HepG2 (cell line): ENCODE measurements around the gene WDR27. TPM values are rescaled to one million over a fixed set of nuclear protein-coding genes. Genes with fewer than 3 reads are reported as not detected.

ENCODE experiments used
- ATAC-seq: fragments of 200-7000 bp; cut with Tn5 transposase; 3 replicates; pipeline ENCODE4 v1.9.1; 2020; ENCODE audit warnings: mild to moderate bottlenecking, moderate library complexity
- BruUV-seq: library from RNA; stranded (reverse); fragments of 400-500 nt; replicated peaks from 2 replicates; lab custom pipeline; 2021; lab: Mats Ljungman, UMichigan
- CTCF ChIA-PET: fragments of 300-600 bp; formaldehyde crosslinking; extraction: SDS; loops from one replicate; lab custom pipeline; 2021; ENCODE audit warnings: low total read pairs, inconsistent platforms, low intra/inter-chr PET ratio; lab: Yijun Ruan, JAX
- POLR2A ChIA-PET: fragments of 350-600 bp; sonication (Branson Sonifier 250); formaldehyde crosslinking; loops from one replicate; lab custom pipeline; 2020; ENCODE audit warnings: antibody characterized with exemption, inconsistent platforms; lab: Yijun Ruan, JAX
- DNase-seq: peaks from one replicate; pipeline ENCODE4 v3.0.0-alpha.2; 2015; ENCODE audit warnings: low spot score
- FAIRE-seq: peaks from 3 replicates; lab custom pipeline; 2011; peaks lifted over from hg19 to GRCh38; lab: Jason Lieb, UNC
- H2AFZ ChIP-seq: one replicate; pipeline ENCODE4 v1.6.1; 2011; ENCODE audit warnings: low read length, inconsistent platforms
- H3K27ac ChIP-seq: fragments of 300-600 bp; 3 replicates; pipeline ENCODE4 v1.8.0; 2011; ENCODE audit warnings: mixed run types, mild to moderate bottlenecking, mixed read lengths, low read length, inconsistent platforms; ENCODE audit not compliant: insufficient read depth; ENCODE audit errors: extremely low read length
- H3K27me3 ChIP-seq, 2 experiments: fragments of 200-600 bp in 1 of 2; 2 replicates in 1 of 2; 3 replicates in 1 of 2; pipeline versions ENCODE4 v1.6.0 to v1.8.0; 2011; ENCODE audit warnings: low read length in 2 of 2, mild to moderate bottlenecking in 2 of 2, moderate library complexity in 2 of 2, inconsistent platforms in 1 of 2; ENCODE audit not compliant: insufficient read depth in 2 of 2, control insufficient read depth in 1 of 2
- H3K36me3 ChIP-seq, 2 experiments: fragments of 200-600 bp in 1 of 2; replicated peaks in 1 of 2; 2 replicates in 1 of 2; 3 replicates in 1 of 2; pipeline versions ENCODE4 v1.5.1 to v1.8.0; 2011; ENCODE audit warnings: low read length in 2 of 2, inconsistent platforms in 1 of 2; ENCODE audit not compliant: insufficient read depth in 2 of 2, control insufficient read depth in 1 of 2
- H3K4me1 ChIP-seq: 2 replicates; pipeline ENCODE4 v1.5.1; 2012; ENCODE audit warnings: low read length, inconsistent platforms; ENCODE audit not compliant: insufficient read depth
- H3K4me2 ChIP-seq: 2 replicates; pipeline ENCODE4 v1.6.0; 2011; ENCODE audit warnings: low read depth, low read length, inconsistent platforms
- H3K4me3 ChIP-seq, 3 experiments: fragments of 200-600 bp in 1 of 3; sonication (generic), shearing (Covaris generic) in 1 of 3; replicated peaks in 1 of 3; 2 replicates each; pipeline ENCODE4 v1.5.1; 2011 to 2016; ENCODE audit warnings: low read length in 3 of 3, inconsistent platforms in 2 of 3, low read depth in 2 of 3, mild to moderate bottlenecking in 2 of 3, control low read depth in 1 of 3, mixed read lengths in 1 of 3; ENCODE audit not compliant: insufficient read depth in 1 of 3
- H3K79me2 ChIP-seq: one replicate; pipeline ENCODE4 v1.6.1; 2011; ENCODE audit warnings: low read length, inconsistent platforms; ENCODE audit not compliant: insufficient read depth
- H3K9ac ChIP-seq: 2 replicates; pipeline ENCODE4 v1.6.0; 2011; ENCODE audit warnings: mild to moderate bottlenecking, low read depth, low read length, inconsistent platforms; ENCODE audit not compliant: insufficient read depth
- H3K9me3 ChIP-seq: 2 replicates; pipeline ENCODE4 v1.5.1; 2012; ENCODE audit warnings: mild to moderate bottlenecking, low read length
- H4K20me1 ChIP-seq: 2 replicates; pipeline ENCODE4 v1.6.0; 2011; ENCODE audit warnings: inconsistent platforms, mild to moderate bottlenecking, low read length, moderate library complexity; ENCODE audit not compliant: insufficient read depth
- CBFB ChIP-seq: sonication (generic); formaldehyde crosslinking; IDR thresholded peaks from 2 replicates; pipeline ENCODE4 v1.4.0; 2020; ENCODE audit warnings: missing genetic modification reagents
- CCDC6 ChIP-seq: sonication (generic); formaldehyde crosslinking; IDR thresholded peaks from 2 replicates; pipeline ENCODE4 v1.8.1; 2022; ENCODE audit warnings: mild to moderate bottlenecking, missing genetic modification reagents, moderate library complexity
- ETV5 ChIP-seq: IDR thresholded peaks from 2 replicates; pipeline ENCODE4 v1.6.1; 2018; ENCODE audit warnings: missing biosample characterization, missing genetic modification reagents, inconsistent platforms, borderline replicate concordance
- FOXA1 ChIP-seq, 2 experiments: fragments of 450-650 bp in 1 of 2; sonication (generic) in 1 of 2; formaldehyde crosslinking in 1 of 2; IDR thresholded peaks; 2 replicates each; pipeline versions ENCODE4 v1.4.0 to v1.6.1; 2016 to 2020; ENCODE audit warnings: missing genetic modification reagents in 1 of 2
- HNF4G ChIP-seq, 2 experiments: sonication (generic) in 1 of 2; formaldehyde crosslinking in 1 of 2; IDR thresholded peaks; 2 replicates each; pipeline versions ENCODE4 v1.4.0 to v1.6.1; 2011 to 2020; ENCODE audit warnings: borderline replicate concordance in 2 of 2, low read depth in 2 of 2, mild to moderate bottlenecking in 2 of 2, low read length in 1 of 2, missing genetic modification reagents in 1 of 2, moderate library complexity in 1 of 2
- IRF2 ChIP-seq: IDR thresholded peaks from 2 replicates; pipeline ENCODE4 v1.6.1; 2018; ENCODE audit warnings: missing genetic modification reagents, missing compliant biosample characterization
- KLF6 ChIP-seq: IDR thresholded peaks from 2 replicates; pipeline ENCODE4 v1.8.0; 2016; ENCODE audit warnings: missing biosample characterization, missing genetic modification reagents
- MXI1 ChIP-seq: IDR thresholded peaks from 3 replicates; pipeline ENCODE4 v1.6.1; 2012; ENCODE audit warnings: low read depth, low read length, inconsistent platforms, borderline replicate concordance
- NCOA1 ChIP-seq: sonication (generic); formaldehyde crosslinking; IDR thresholded peaks from 2 replicates; pipeline ENCODE4 v1.9.0; 2021; ENCODE audit warnings: missing genetic modification reagents
- POLR2A ChIP-seq, 2 experiments: IDR thresholded peaks; 2 replicates each; pipeline ENCODE4 v1.6.1; 2011; ENCODE audit warnings: low read depth in 2 of 2, low read length in 2 of 2, mild to moderate bottlenecking in 1 of 2, moderate library complexity in 1 of 2; ENCODE audit not compliant: insufficient read depth in 1 of 2
- PPARG ChIP-seq: conservative IDR thresholded peaks from 2 replicates; pipeline ENCODE4 v1.6.1; 2016; ENCODE audit warnings: missing biosample characterization, missing genetic modification reagents
- SALL1 ChIP-seq: sonication (generic); formaldehyde crosslinking; IDR thresholded peaks from 2 replicates; pipeline ENCODE4 v1.8.0; 2022; ENCODE audit warnings: mild to moderate bottlenecking, missing genetic modification reagents
- ZFP36L2 ChIP-seq: sonication (generic); formaldehyde crosslinking; IDR thresholded peaks from 2 replicates; pipeline ENCODE4 v1.4.0; 2020; ENCODE audit warnings: missing genetic modification reagents
- ZKSCAN5 ChIP-seq: sonication (generic); formaldehyde crosslinking; IDR thresholded peaks from 2 replicates; pipeline ENCODE4 v1.5.1; 2020; ENCODE audit warnings: mild to moderate bottlenecking, missing genetic modification reagents
- ZNF136 ChIP-seq: sonication (generic); formaldehyde crosslinking; IDR thresholded peaks from 2 replicates; pipeline ENCODE4 v1.8.1; 2022; ENCODE audit warnings: low read depth, mild to moderate bottlenecking, moderate library complexity, missing genetic modification reagents
- ZNF468 ChIP-seq: sonication (generic); formaldehyde crosslinking; IDR thresholded peaks from 2 replicates; pipeline ENCODE4 v1.8.0; 2022; ENCODE audit warnings: mild to moderate bottlenecking, moderate library complexity, missing genetic modification reagents
- ZNF567 ChIP-seq: sonication (generic); formaldehyde crosslinking; IDR thresholded peaks from 2 replicates; pipeline ENCODE4 v1.8.1; 2023; ENCODE audit warnings: mild to moderate bottlenecking, missing genetic modification reagents, borderline replicate concordance
- ZNF713 ChIP-seq: sonication (generic); formaldehyde crosslinking; IDR thresholded peaks from 2 replicates; pipeline ENCODE4 v1.4.0; 2020; ENCODE audit warnings: mild to moderate bottlenecking, missing genetic modification reagents
- WGBS: methylation state at CpG from one replicate; pipeline ENCODE4 v1.1.6; 2017; ENCODE audit warnings: low lambda C conversion rate; 5-methylcytosine and 5-hydroxymethylcytosine counted together
- in situ Hi-C: cut with HindIII; loops from 2 replicates; pipeline ENCODE4 v1.10.0; 2017; ENCODE audit warnings: low pct_unique_long_range_greater_than_20kb; ENCODE audit not compliant: extremely low pct_ligation_motif_present
- intact Hi-C: fragments of 100-400 bp; cut with micrococcal nuclease; formaldehyde crosslinking; loops from one replicate; pipeline ENCODE4 v1.10.0; 2022; ENCODE audit not compliant: unreplicated experiment
- polyA plus RNA-seq, 8 experiments: library from polyadenylated mRNA; depleted of rRNA in 3 of 8; stranded (reverse) in 7 of 8; unstranded in 1 of 8; fragments of >200 nt; fragmentation: Illumina TruSeq in 4 of 8; extraction: Trizol in 4 of 8; gene quantifications; 2 replicates each; pipeline versions ENCODE4 v1.2.1 to v1.2.3, GENCODE V29; 2011 to 2016; ENCODE audit warnings: low read depth in 4 of 8, missing spikeins in 1 of 8, mixed read lengths in 1 of 8; ENCODE audit not compliant: insufficient read depth in 1 of 8
- total RNA-seq, 5 experiments: library from RNA; depleted of rRNA; stranded (reverse); fragments of >200 nt; fragmentation: Illumina TruSeq; extraction: Trizol; gene quantifications; 2 replicates each; pipeline ENCODE4 v1.2.3, GENCODE V29; 2016; ENCODE audit warnings: low read depth in 1 of 5
- TF ChIP-seq, protein P1 (sequence below): IDR thresholded peaks from 2 replicates; pipeline ENCODE4 v1.6.1; 2016; ENCODE audit warnings: low read depth, borderline replicate concordance
- TF ChIP-seq, protein P2 (sequence below): sonication (generic); formaldehyde crosslinking; IDR thresholded peaks from 2 replicates; pipeline ENCODE4 v1.5.1; 2020; ENCODE audit warnings: mild to moderate bottlenecking, missing genetic modification reagents

The WDR27 gene
- total and polyA plus RNA-seq, 2 of the 13 experiments (the other 11 are each of a cell fraction or from before 2014, with no cell fraction given) = 34.1 to 80.3 TPM

- ChIA-PET CTCF (no interaction called here), POLR2A (interaction anchor here (1.0 to 5.7 kb wide), 9 partner anchors 7 to 831 kb away, joined by 3 to 81 read pairs (median 5); partner anchors contain the start of genes C6orf120, DYNLT2, ERMARD and TBP)
- peaks cover 58% of the 10 kb centered on the region for H3K4me1 ChIP-seq
- peaks cover 2 to 15% of the 10 kb centered on the region in 2 experiments; a peak in 4 of 5 replicates for H3K36me3 ChIP-seq
- no peak overlapping the region for H2AFZ ChIP-seq
- peak overlapping the region; percentile 94 for H3K4me2 ChIP-seq
- H3K27me3 ChIP-seq = no peaks in the 10 kb centered on the region; a peak in 1 of 5 replicates
- intact Hi-C loops (no loop called here), in situ Hi-C loops (no loop called here)
- FAIRE-seq (no peak), DNase-seq (peak; percentile 81), ATAC-seq (peak; percentile 32)
- peak overlapping the region; percentile 72 for H3K27ac ChIP-seq
- H3K4me3 ChIP-seq = peak overlapping the region; percentile 82 to 93 (median 90)
- H3K79me2 ChIP-seq = peaks cover 57% of the 10 kb centered on the region
- TSS peak; percentile 51 for BruUV-seq
- no peaks in the 10 kb centered on the region for H3K9me3 ChIP-seq
- 0% methylated on average over 22 of the region's 22 CpGs for WGBS
- H4K20me1 ChIP-seq = peaks cover 45% of the 10 kb centered on the region
- H3K9ac ChIP-seq = peak overlapping the region; percentile 86
- TF ChIP-seq CBFB (CRISPR knock-in tag) = peak; percentile 65; the same call in 1 of the 2 replicates
- TF ChIP-seq NCOA1 (CRISPR knock-in tag) = peak; percentile 67; the same call in 1 of the 2 replicates
- no peak for TF ChIP-seq KLF6 (CRISPR knock-in tag)
- TF ChIP-seq FOXA1 (IDR thresholded peaks at IDR 0.05) = no peak
- TF ChIP-seq FOXA1 (CRISPR knock-in tag; IDR thresholded peaks at IDR 0.05) = no peak
- TF ChIP-seq ZKSCAN5 (CRISPR knock-in tag) = 0 out of 2 replicates have a peak, but pooled peaks have one; percentile 36
- no peak for TF ChIP-seq ZNF713 (CRISPR knock-in tag)
- TF ChIP-seq IRF2 (CRISPR knock-in tag) = peak; percentile 16; the same call in 1 of the 2 replicates
- TF ChIP-seq SALL1 = peak; percentile 42; the same call in 1 of the 2 replicates
- TF ChIP-seq, protein P1, sequence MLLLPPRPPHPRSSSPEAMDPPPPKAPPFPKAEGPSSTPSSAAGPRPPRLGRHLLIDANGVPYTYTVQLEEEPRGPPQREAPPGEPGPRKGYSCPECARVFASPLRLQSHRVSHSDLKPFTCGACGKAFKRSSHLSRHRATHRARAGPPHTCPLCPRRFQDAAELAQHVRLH = 0 out of 2 replicates have a peak, but pooled peaks have one; percentile 24
- no peak for TF ChIP-seq CCDC6
- no peak for TF ChIP-seq ZNF468 (CRISPR knock-in tag)
- no peak for TF ChIP-seq MXI1
- no peak for TF ChIP-seq HNF4G (IDR thresholded peaks at IDR 0.05; ENCODE audit: borderline replicate concordance, low read depth, low read length)
- TF ChIP-seq HNF4G (CRISPR knock-in tag; IDR thresholded peaks at IDR 0.05; ENCODE audit: borderline replicate concordance, low read depth) = no peak
- TF ChIP-seq ZFP36L2 (CRISPR knock-in tag) = no peak
- TF ChIP-seq ETV5 (CRISPR knock-in tag) = peak; percentile 14; the same call in 1 of the 2 replicates
- 0 out of 2 replicates have a peak, but pooled peaks have one; percentile 38 for TF ChIP-seq ZNF567 (CRISPR knock-in tag)
- TF ChIP-seq PPARG (CRISPR knock-in tag) = no peak
- no peak for TF ChIP-seq ZNF136 (CRISPR knock-in tag)
- TF ChIP-seq, protein P2, sequence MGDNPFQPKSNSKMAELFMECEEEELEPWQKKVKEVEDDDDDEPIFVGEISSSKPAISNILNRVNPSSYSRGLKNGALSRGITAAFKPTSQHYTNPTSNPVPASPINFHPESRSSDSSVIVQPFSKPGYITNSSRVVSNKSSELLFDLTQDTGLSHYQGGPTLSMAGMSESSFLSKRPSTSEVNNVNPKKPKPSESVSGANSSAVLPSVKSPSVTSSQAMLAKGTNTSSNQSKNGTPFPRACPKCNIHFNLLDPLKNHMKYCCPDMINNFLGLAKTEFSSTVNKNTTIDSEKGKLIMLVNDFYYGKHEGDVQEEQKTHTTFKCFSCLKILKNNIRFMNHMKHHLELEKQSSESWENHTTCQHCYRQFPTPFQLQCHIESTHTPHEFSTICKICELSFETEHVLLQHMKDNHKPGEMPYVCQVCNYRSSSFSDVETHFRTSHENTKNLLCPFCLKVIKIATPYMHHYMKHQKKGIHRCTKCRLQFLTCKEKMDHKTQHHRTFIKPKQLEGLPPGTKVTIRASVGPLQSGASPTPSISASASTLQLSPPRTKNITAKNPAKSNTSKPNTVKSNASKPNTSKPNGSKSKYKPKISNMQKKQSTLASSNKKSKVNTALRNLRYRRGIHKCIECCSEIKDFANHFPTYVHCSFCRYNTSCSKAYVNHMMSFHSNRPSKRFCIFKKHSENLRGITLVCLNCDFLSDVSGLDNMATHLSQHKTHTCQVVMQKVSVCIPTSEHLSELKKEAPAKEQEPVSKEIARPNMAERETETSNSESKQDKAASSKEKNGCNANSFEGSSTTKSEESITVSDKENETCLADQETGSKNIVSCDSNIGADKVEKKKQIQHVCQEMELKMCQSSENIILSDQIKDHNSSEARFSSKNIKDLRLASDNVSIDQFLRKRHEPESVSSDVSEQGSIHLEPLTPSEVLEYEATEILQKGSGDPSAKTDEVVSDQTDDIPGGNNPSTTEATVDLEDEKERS (CRISPR knock-in tag) = 0 out of 2 replicates have a peak, but pooled peaks have one; percentile 53
- TF ChIP-seq POLR2A (IDR thresholded peaks at IDR 0.05; ENCODE audit: insufficient read depth in 1 of 2, low read depth in 2 of 2, low read length in 2 of 2) = peak in 1 of 2 experiments; percentile 60; a peak in 2 of 4 replicates
These were observed 20.8 kb upstream of the WDR27 start for GRCh38 chr6:169722362-169723199.
